Natural killer cell (primary cell): ENCODE measurements around the gene SLC4A1AP. TPM values are rescaled to one million over a fixed set of nuclear protein-coding genes. Genes with fewer than 3 reads are reported as not detected.

ENCODE experiments used
- ATAC-seq, 3 donors: fragments of 150-1000 bp in 2 of 3; fragments of 200-7000 bp in 1 of 3; cut with Tn5 transposase; 1 replicate in 1 of 3; 2 replicates in 2 of 3; pipeline ENCODE4 v1.10.0; 2021; ENCODE audit warnings: mild to moderate bottlenecking in 2 of 3, moderate library complexity in 2 of 3
- DNase-seq, 2 donors: peaks; one replicate each; pipeline versions ENCODE4 v3.0.0 to v3.0.0-alpha.2; 2013 to 2021; ENCODE audit warnings: mixed read lengths in 1 of 2
- H3K27ac ChIP-seq: one replicate; pipeline ENCODE4 v1.5.1; 2013; ENCODE audit warnings: mild to moderate bottlenecking, low read length
- H3K27me3 ChIP-seq: one replicate; pipeline ENCODE4 v1.6.1; 2013; ENCODE audit warnings: low read length; ENCODE audit not compliant: control insufficient read depth, insufficient read depth
- H3K36me3 ChIP-seq: one replicate; pipeline ENCODE4 v1.6.1; 2013; ENCODE audit warnings: low read length; ENCODE audit not compliant: control insufficient read depth, insufficient read depth
- H3K4me1 ChIP-seq: one replicate; pipeline ENCODE4 v1.6.1; 2013; ENCODE audit warnings: low read length; ENCODE audit not compliant: control insufficient read depth, insufficient read depth
- H3K4me3 ChIP-seq: one replicate; pipeline ENCODE4 v1.5.1; 2013; ENCODE audit warnings: low read length
- H3K9me3 ChIP-seq: one replicate; pipeline ENCODE4 v1.6.1; 2013; ENCODE audit warnings: low read length; ENCODE audit not compliant: control insufficient read depth, insufficient read depth
- H3K27ac Mint-ChIP-seq, 2 donors: one replicate each; pipeline ENCODE4 v1.8.0; 2022; ENCODE audit warnings: mild to moderate bottlenecking in 2 of 2, mixed read lengths in 2 of 2, moderate library complexity in 1 of 2
- H3K27me3 Mint-ChIP-seq, 2 donors: one replicate each; pipeline ENCODE4 v1.8.0; 2022; ENCODE audit warnings: low read depth in 2 of 2, mixed read lengths in 2 of 2
- H3K36me3 Mint-ChIP-seq: one replicate; pipeline ENCODE4 v1.8.0; 2022; ENCODE audit warnings: mixed read lengths
- H3K4me1 Mint-ChIP-seq, 2 donors: one replicate each; pipeline ENCODE4 v1.8.0; 2022; ENCODE audit warnings: mixed read lengths in 2 of 2
- H3K4me3 Mint-ChIP-seq: one replicate; pipeline ENCODE4 v1.8.0; 2022; ENCODE audit warnings: mild to moderate bottlenecking, moderate library complexity, mixed read lengths
- H3K9me3 Mint-ChIP-seq, 2 donors: one replicate each; pipeline ENCODE4 v1.8.0; 2022; ENCODE audit warnings: mixed read lengths in 2 of 2
- CTCF ChIP-seq: fragments of 200-600 bp; IDR thresholded peaks from one replicate; pipeline ENCODE4 v1.8.0; 2022; ENCODE audit warnings: antibody characterized with exemption
- WGBS: methylation state at CpG from one replicate; pipeline ENCODE4 v1.1.7; 2013; ENCODE audit warnings: missing lambda C conversion rate; ENCODE audit not compliant: insufficient coverage; 5-methylcytosine and 5-hydroxymethylcytosine counted together
- intact Hi-C: fragments of 100-400 bp; cut with micrococcal nuclease; formaldehyde crosslinking; loops from one replicate; pipeline ENCODE4 v1.14.2; 2022
- total RNA-seq, 4 donors: library from RNA; stranded (reverse); fragments of 120-200 nt in 1 of 4; gene quantifications; one replicate each; pipeline versions ENCODE4 v1.2.3 to v1.2.4, GENCODE V29; 2013 to 2022

Gene SLC4A1AP
- total RNA-seq, 3 donors from 2014 or later (not counting 1 experiment from before 2014, with no cell fraction given): 22.0 to 26.0 (median 24.8) TPM

GRCh38 chr2:27729614-27730013 is 65.9 kb downstream of the SLC4A1AP start:
- 97% methylated on average over 4 of the region's 4 CpGs for WGBS
- Histone ChIP-seq H3K27ac (no peak overlapping the region), H3K27me3 (no peaks in the 10 kb centered on the region), H3K4me1 (no peaks in the 10 kb centered on the region), H3K9me3 (no peaks in the 10 kb centered on the region), H3K4me3 (no peak overlapping the region), H3K36me3 (no peaks in the 10 kb centered on the region)
- Mint-ChIP-seq H3K4me3 (no peak overlapping the region), H3K36me3 (no peaks in the 10 kb centered on the region), H3K27me3 (no peaks in the 10 kb centered on the region), H3K9me3 (no peaks in the 10 kb centered on the region), H3K4me1 (peaks cover under 1 to 4% of the 10 kb centered on the region in 2 donors), H3K27ac (no peak overlapping the region)
- ATAC-seq (no peak), DNase-seq (no peak)
- intact Hi-C loops: no loop called here
- TF ChIP-seq CTCF: no peak

- intact Hi-C loops: no loop called here
- Histone ChIP-seq H3K4me3 (no peak overlapping the region), H3K9me3 (no peaks in the 10 kb centered on the region), H3K27me3 (no peaks in the 10 kb centered on the region), H3K36me3 (no peaks in the 10 kb centered on the region), H3K4me1 (peaks cover 4% of the 10 kb centered on the region), H3K27ac (no peak overlapping the region)
- Mint-ChIP-seq H3K36me3 (no peaks in the 10 kb centered on the region), H3K27ac (no peak overlapping the region), H3K4me1 (peaks cover 7 to 9% of the 10 kb centered on the region in 2 donors), H3K4me3 (no peak overlapping the region), H3K27me3 (no peaks in the 10 kb centered on the region), H3K9me3 (no peaks in the 10 kb centered on the region)
- no peak for TF ChIP-seq CTCF
- ATAC-seq: no peak
- WGBS: 86% methylated on average over 3 of the region's 3 CpGs
- no peak for DNase-seq
Measured at GRCh38 chr2:27730261-27730662, 66.6 kb downstream of the SLC4A1AP start.

GRCh38 chr2:27730980-27731691 is 67.4 kb downstream of the SLC4A1AP start:
- no peak overlapping the region for H3K27ac ChIP-seq
- ATAC-seq (no peak), DNase-seq (no peak)
- H3K4me3 ChIP-seq: no peak overlapping the region
- H3K36me3 ChIP-seq: no peaks in the 10 kb centered on the region
- no peak for TF ChIP-seq CTCF
- 90% methylated on average over 4 of the region's 4 CpGs for WGBS
- H3K27me3 ChIP-seq: no peaks in the 10 kb centered on the region
- no peaks in the 10 kb centered on the region for H3K9me3 ChIP-seq
- Mint-ChIP-seq H3K4me3 (no peak overlapping the region), H3K27me3 (no peaks in the 10 kb centered on the region), H3K4me1 (peaks cover 8 to 10% of the 10 kb centered on the region in 2 donors), H3K9me3 (no peaks in the 10 kb centered on the region), H3K27ac (no peak overlapping the region), H3K36me3 (no peaks in the 10 kb centered on the region)
- intact Hi-C loops: no loop called here
- H3K4me1 ChIP-seq: peaks cover 11% of the 10 kb centered on the region

GRCh38 chr2:27734305-27734704 is 70.6 kb downstream of the SLC4A1AP start:
- Histone ChIP-seq H3K36me3 (no peaks in the 10 kb centered on the region), H3K9me3 (no peaks in the 10 kb centered on the region), H3K4me1 (peaks cover 12% of the 10 kb centered on the region), H3K27ac (no peak overlapping the region), H3K27me3 (no peaks in the 10 kb centered on the region), H3K4me3 (no peak overlapping the region)
- Mint-ChIP-seq H3K27ac (no peak overlapping the region), H3K4me1 (peaks cover 5 to 8% of the 10 kb centered on the region in 2 donors), H3K9me3 (no peaks in the 10 kb centered on the region), H3K4me3 (peak overlapping the region; percentile 71), H3K36me3 (no peaks in the 10 kb centered on the region), H3K27me3 (peaks cover 0 to 7% of the 10 kb centered on the region in 2 donors)
- DNase-seq (no peak), ATAC-seq (no peak)
- intact Hi-C loops: no loop called here
- TF ChIP-seq CTCF: no peak
- WGBS: 100% methylated on average over 1 of the region's 1 CpG
